Psoas muscle (tissue), 8 donors: ENCODE measurements around the gene ENTPD6. TPM values are rescaled to one million over a fixed set of nuclear protein-coding genes. Genes with fewer than 3 reads are reported as not detected.
A peak's percentile ranks its signal among the peaks of the same experiment; 100 is the strongest.
"Not testable (repeated sequence)": the region's sequence is repeated elsewhere in the genome, so short reads cannot be mapped to it uniquely, and the experiment has no call there.

ENCODE experiments used
- ATAC-seq, 4 donors: fragments of 200-7000 bp; cut with Tn5 transposase; one replicate each; pipeline ENCODE4 v1.9.1; 2020; ENCODE audit warnings: moderate library complexity in 3 of 4, mild to moderate bottlenecking in 2 of 4
- DNase-seq, 2 donors: peaks; one replicate each; pipeline ENCODE4 v3.0.0-alpha.2; 2020
- H3K27ac ChIP-seq: fragments of 200-600 bp; one replicate; pipeline ENCODE4 v1.8.0; 2022
- H3K27me3 ChIP-seq, 3 donors: fragments of 200-600 bp in 1 of 3; one replicate each; pipeline versions ENCODE4 v1.6.1 to v1.8.0; 2013 to 2022; ENCODE audit warnings: low read length in 2 of 3, mild to moderate bottlenecking in 2 of 3, moderate library complexity in 1 of 3; ENCODE audit not compliant: insufficient read depth in 3 of 3
- H3K36me3 ChIP-seq, 2 donors: fragments of 200-600 bp in 1 of 2; one replicate each; pipeline versions ENCODE4 v1.6.1 to v1.8.0; 2013 to 2022; ENCODE audit warnings: low read depth in 1 of 2, mild to moderate bottlenecking in 1 of 2, moderate library complexity in 1 of 2; ENCODE audit not compliant: insufficient read depth in 1 of 2
- H3K4me1 ChIP-seq: fragments of 200-600 bp; one replicate; pipeline ENCODE4 v1.8.0; 2022
- H3K4me3 ChIP-seq: fragments of 200-600 bp; one replicate; pipeline ENCODE4 v1.8.0; 2022; ENCODE audit warnings: mild to moderate bottlenecking
- H3K9me3 ChIP-seq: fragments of 200-600 bp; one replicate; pipeline ENCODE4 v1.8.0; 2022
- WGBS, 3 donors: extraction: QIAGEN DNeasy Blood & Tissue Kit; methylation state at CpG; one replicate each; pipeline versions ENCODE4 v1.1.6 to v1.1.7; 2013; 5-methylcytosine and 5-hydroxymethylcytosine counted together
- intact Hi-C, 2 donors: fragments of 100-400 bp; cut with DNase I; formaldehyde crosslinking; loops; one replicate each; pipeline versions ENCODE4 v1.11.0 to v1.14.2; 2022
- polyA plus RNA-seq, 3 donors: library from polyadenylated mRNA; stranded (reverse); fragments of 200-250 nt; gene quantifications; one replicate each; pipeline ENCODE4 v1.2.3, GENCODE V29; 2013
- total RNA-seq, 4 donors: library from RNA; stranded (reverse); fragmentation: NEBNext Ultra II Directional in 2 of 4; extraction: Animal tissue kit (Norgen Biotek cat#: 25700) in 2 of 4; gene quantifications; one replicate each; pipeline versions ENCODE4 v1.2.1 to v1.2.4, GENCODE V29; 2021 to 2023
- TF ChIP-seq, protein P1 (sequence below): fragments of 200-600 bp; IDR thresholded peaks from one replicate; pipeline ENCODE4 v1.8.0; 2022; ENCODE audit warnings: antibody characterized with exemption
- donor health status: healthy with polysubstance abuse.
- donor health status: DM: no; HTN: no; CAD: no; lungs with moderate emphysema.
- donor health status: Bipolar disorder and iron deficiency.
- donor health status: healthy.
- donor health status: DM: yes; HTN: yes; CAD: no.
- donor health status: DM: no; HTN: no; CAD: no.
- donor health status: DM: no; HTN: no; CAD: no.
- donor health status: DM: yes; HTN: yes; CAD: no.

The ENTPD6 gene
- total and polyA plus RNA-seq, 7 donors = 28.7 to 65.3 (median 38.9) TPM

DNA sequence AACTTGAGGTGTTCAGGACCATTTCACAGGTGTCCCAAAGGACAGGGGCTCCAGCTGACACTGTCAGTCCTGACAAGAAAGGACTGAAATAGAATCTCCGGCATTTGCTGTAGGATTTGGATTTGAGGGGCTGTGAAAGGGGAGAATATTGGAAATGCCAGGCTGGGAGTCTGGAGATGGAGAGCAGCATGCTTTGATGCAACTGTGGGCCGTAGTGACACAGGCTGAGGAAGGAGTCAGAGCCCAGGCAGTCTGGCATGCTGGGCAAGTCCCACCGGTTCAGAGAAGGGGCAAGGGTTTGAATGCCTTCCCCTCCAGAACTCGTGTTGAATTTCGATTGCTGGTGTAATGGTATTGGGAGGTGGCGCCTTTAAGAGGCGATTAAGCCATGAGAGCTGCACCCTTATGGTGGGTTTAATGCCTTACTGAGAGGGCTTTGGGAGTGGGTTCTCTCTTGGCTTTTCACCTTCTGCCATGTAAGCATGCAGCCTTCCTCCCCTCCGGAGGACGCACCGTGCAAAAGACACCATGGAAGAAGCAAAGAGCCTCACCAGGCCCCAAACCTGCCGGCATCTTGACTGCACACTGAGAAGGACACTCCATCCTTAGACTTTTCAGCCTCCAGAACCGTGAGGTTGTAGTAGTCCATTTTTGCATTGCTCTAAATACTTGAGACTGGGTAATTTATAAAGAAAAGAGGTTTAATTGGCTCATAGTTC, 43.0 kb downstream of the ENTPD6 start:
- Histone ChIP-seq H3K4me1 (peaks cover 14% of the 10 kb centered on the region), H3K27ac (peak overlapping the region; percentile 71), H3K27me3 (no peaks in the 10 kb centered on the region), H3K36me3 (no peaks in the 10 kb centered on the region), H3K4me3 (no peak overlapping the region), H3K9me3 (peaks cover 1% of the 10 kb centered on the region)
- TF ChIP-seq, protein P1, sequence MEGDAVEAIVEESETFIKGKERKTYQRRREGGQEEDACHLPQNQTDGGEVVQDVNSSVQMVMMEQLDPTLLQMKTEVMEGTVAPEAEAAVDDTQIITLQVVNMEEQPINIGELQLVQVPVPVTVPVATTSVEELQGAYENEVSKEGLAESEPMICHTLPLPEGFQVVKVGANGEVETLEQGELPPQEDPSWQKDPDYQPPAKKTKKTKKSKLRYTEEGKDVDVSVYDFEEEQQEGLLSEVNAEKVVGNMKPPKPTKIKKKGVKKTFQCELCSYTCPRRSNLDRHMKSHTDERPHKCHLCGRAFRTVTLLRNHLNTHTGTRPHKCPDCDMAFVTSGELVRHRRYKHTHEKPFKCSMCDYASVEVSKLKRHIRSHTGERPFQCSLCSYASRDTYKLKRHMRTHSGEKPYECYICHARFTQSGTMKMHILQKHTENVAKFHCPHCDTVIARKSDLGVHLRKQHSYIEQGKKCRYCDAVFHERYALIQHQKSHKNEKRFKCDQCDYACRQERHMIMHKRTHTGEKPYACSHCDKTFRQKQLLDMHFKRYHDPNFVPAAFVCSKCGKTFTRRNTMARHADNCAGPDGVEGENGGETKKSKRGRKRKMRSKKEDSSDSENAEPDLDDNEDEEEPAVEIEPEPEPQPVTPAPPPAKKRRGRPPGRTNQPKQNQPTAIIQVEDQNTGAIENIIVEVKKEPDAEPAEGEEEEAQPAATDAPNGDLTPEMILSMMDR = no peak
- DNase-seq (no peak), ATAC-seq (peak in 1 of 4 donors; percentile 5)
- 81 to 86% (median 85%) methylated on average over 12 of the region's 12 CpGs for WGBS, 3 donors
- intact Hi-C loops = no loop called here

DNA sequence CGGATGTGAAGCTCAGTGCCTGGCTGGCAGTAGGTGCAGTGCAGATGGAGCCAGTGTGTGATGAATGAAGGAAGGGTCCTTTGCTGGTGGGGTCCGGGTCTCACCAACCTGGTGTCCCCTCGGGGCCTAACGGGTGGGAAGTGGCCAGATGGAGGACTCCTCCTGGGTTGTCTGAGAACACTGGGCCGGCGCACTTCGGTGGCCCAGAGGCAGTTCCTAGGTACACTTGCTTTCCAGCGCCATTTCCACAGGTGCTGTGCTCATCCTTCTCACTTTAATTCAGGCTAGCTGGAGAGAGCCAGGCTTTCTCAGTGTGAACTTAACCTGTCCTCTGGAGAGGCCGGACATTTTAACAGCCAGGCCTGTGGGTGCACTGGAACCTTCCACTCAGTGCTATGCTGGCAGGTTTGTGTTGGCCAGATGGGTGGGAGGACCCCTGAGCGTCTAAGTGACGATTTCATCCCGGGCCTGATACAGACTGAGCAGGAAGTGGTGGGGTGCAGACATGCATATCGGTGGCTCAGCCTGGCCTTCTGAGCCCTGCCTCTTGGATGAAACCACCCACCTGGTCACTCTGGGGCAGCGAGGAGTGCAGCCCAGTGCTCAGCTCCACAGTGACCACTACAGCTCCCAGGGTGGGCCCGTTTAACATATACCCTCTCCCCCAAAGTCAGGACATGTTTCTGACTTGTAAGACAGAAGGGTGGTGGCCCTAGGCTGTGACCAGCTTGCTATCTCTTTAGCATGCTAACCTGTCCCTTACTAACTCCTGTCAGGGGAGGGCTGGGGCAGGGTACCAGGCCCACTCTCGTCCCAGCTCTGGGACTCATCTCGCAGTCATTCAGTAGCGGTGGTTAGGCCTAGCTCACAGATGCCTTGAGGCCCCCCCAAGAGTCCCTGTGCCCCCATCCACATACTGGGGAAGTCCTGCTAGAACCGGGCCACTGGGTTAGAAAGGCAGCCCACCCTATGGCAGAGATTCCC, 44.2 kb downstream of the ENTPD6 start:
- H3K9me3 ChIP-seq = peaks cover 4% of the 10 kb centered on the region
- DNase-seq (no peak), ATAC-seq (no peak)
- no peaks in the 10 kb centered on the region for H3K36me3 ChIP-seq
- H3K4me3 ChIP-seq = no peak overlapping the region
- H3K27ac ChIP-seq = no peak overlapping the region
- TF ChIP-seq, protein P1 = no peak
- no peaks in the 10 kb centered on the region for H3K27me3 ChIP-seq
- intact Hi-C loops = no loop called here
- H3K4me1 ChIP-seq = peaks cover 14% of the 10 kb centered on the region
- WGBS, 3 donors = 92 to 93% (median 93%) methylated on average over 18 to 19 of the region's 19 CpGs

DNA sequence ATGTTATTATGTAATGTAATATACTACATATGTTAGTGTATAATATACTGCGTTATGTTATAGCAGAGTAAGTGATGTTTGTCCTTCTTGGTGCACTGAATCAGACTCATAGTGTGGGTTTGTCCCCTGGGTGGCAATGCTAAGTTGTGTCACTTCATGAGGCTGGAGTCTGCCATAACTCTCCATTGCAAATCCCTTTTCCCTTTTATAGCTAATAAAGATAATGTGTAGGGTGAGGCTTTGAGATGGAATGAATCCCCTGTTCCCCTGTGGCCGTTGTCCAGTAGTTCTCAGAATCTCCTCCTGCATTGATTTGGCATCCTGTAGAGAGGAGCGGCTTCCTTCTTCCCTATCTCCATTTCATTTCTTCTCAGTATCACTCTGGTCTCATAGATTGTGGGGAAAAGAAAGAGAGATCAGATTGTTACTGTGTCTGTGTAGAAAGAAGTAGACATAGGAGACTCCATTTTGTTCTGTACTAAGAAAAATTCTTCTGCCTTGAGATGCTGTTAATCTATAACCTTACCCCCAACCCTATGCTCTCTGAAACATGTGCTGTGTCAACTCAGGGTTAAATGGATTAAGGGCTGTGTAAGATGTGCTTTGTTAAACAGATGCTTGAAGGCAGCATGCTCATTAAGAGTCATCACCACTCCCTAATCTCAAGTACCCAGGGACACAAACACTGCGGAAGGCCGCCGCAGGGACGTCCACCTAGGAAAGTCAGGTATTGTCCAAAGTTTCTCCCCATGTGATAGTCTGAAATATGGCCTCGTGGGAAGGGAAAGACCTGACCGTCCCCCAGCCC, 45.5 kb downstream of the ENTPD6 start:
- H3K4me3 ChIP-seq, H3K27ac ChIP-seq, DNase-seq, H3K27me3 ChIP-seq, H3K9me3 ChIP-seq, H3K36me3 ChIP-seq, intact Hi-C loops, ATAC-seq: not testable (repeated sequence)
- WGBS, 3 donors = 63 to 67% (median 65%) methylated on average over 9 of the region's 9 CpGs
- H3K4me1 ChIP-seq = peaks cover 14% of the 10 kb centered on the region

DNA sequence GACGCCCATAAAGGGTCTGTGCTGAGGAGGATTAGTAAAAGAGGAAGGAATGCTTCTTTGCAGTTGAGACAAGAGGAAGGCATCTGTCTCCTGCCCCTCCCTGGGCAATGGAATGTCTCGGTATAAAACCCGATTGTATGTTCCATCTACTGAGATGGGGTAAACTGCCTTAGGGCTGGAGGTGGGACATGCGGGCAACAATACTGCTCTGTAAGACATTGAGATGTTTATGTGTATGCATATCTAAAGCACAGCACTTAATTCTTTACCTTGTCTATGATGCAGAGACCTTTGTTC, 46.1 kb downstream of the ENTPD6 start:
- intact Hi-C loops = not testable (repeated sequence)

DNA sequence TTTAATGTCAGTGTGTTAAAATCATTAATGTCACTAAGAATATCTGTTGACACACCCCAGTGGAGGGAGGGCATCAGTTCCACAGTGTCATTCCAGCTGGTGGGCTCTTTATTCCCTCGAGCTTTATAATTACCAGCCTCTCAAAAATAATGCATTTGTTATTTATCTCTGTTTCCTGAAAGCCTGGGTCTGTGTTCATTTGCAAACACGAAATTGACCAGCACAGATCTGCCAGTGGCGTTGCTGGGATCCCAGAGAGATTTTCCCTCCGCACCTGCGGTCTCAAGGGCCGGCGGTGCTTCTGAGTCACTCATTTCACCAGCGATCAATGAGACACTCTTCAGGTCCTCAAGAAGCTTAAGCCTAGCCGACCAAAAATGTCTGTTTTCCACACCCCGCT, 46.7 kb downstream of the ENTPD6 start:
- intact Hi-C loops = no loop called here
- WGBS, 3 donors = 85 to 87% (median 86%) methylated on average over 10 of the region's 10 CpGs

More for the DNA sequence above, 46.1 kb downstream of the ENTPD6 start:
- 43 to 57% (median 44%) methylated on average over 4 of the region's 4 CpGs for WGBS, 3 donors
- not testable (repeated sequence) for H3K27me3 ChIP-seq, DNase-seq, H3K9me3 ChIP-seq, H3K4me3 ChIP-seq, ATAC-seq, H3K27ac ChIP-seq, H3K36me3 ChIP-seq
- peaks cover 14% of the 10 kb centered on the region for H3K4me1 ChIP-seq

More for the DNA sequence above, 46.7 kb downstream of the ENTPD6 start:
- TF ChIP-seq, protein P1 = no peak
- Histone ChIP-seq H3K27me3 (no peaks in the 10 kb centered on the region), H3K36me3 (no peaks in the 10 kb centered on the region), H3K27ac (no peak overlapping the region), H3K9me3 (peaks cover 4% of the 10 kb centered on the region), H3K4me3 (no peak overlapping the region), H3K4me1 (peaks cover 18% of the 10 kb centered on the region)
- DNase-seq = no peak
- ATAC-seq = no peak
